ENCODE measurements around the gene PKNOX2. TPM values are rescaled to one million over a fixed set of nuclear protein-coding genes. Genes with fewer than 3 reads are reported as not detected.

PKNOX2 gene
- total RNA-seq, 1 donor from 2014 or later, result 34.9 TPM

GRCh38 chr11:125124618-125124992, 39.9 kb upstream of the PKNOX2 start:
- Mint-ChIP-seq H3K4me1 (ENCODE audit: low read depth) (peaks cover 25% of the 10 kb centered on the region), H3K27me3 (ENCODE audit: low read depth) (no peaks in the 10 kb centered on the region), H3K27ac (ENCODE audit: unreplicated experiment) (no peak overlapping the region), H3K36me3 (ENCODE audit: low read depth) (no peaks in the 10 kb centered on the region), H3K9me3 (ENCODE audit: low read depth) (no peaks in the 10 kb centered on the region), H3K4me3 (ENCODE audit: unreplicated experiment) (no peak overlapping the region)
- TF ChIP-seq CTCF (IDR thresholded peaks at IDR 0.05), result no peak
- no peak for DNase-seq (ENCODE audit: low spot score)

GRCh38 chr11:125128450-125128849, 36.1 kb upstream of the PKNOX2 start:
- Mint-ChIP-seq H3K4me1 (ENCODE audit: low read depth) (peaks cover 46% of the 10 kb centered on the region), H3K9me3 (ENCODE audit: low read depth) (no peaks in the 10 kb centered on the region), H3K27me3 (ENCODE audit: low read depth) (no peaks in the 10 kb centered on the region)

GRCh38 chr11:125129316-125129993, 35.1 kb upstream of the PKNOX2 start:
- no peaks in the 10 kb centered on the region for H3K9me3 Mint-ChIP-seq (ENCODE audit: low read depth)
- peak overlapping the region; percentile 97 for H3K27ac Mint-ChIP-seq (ENCODE audit: unreplicated experiment)
- peaks cover 46% of the 10 kb centered on the region for H3K4me1 Mint-ChIP-seq (ENCODE audit: low read depth)
- no peak for TF ChIP-seq CTCF (IDR thresholded peaks at IDR 0.05)
- DNase-seq (ENCODE audit: low spot score), result no peak
- no peaks in the 10 kb centered on the region for H3K36me3 Mint-ChIP-seq (ENCODE audit: low read depth)
- no peaks in the 10 kb centered on the region for H3K27me3 Mint-ChIP-seq (ENCODE audit: low read depth)
- H3K4me3 Mint-ChIP-seq (ENCODE audit: unreplicated experiment), result peak overlapping the region; percentile 45

More at GRCh38 chr11:125128450-125128849, 36.1 kb upstream of the PKNOX2 start:
- Mint-ChIP-seq H3K36me3 (ENCODE audit: low read depth) (no peaks in the 10 kb centered on the region), H3K27ac (ENCODE audit: unreplicated experiment) (peak overlapping the region; percentile 97), H3K4me3 (ENCODE audit: unreplicated experiment) (peak overlapping the region; percentile 45)
- TF ChIP-seq CTCF (IDR thresholded peaks at IDR 0.05), result no peak
- no peak for DNase-seq (ENCODE audit: low spot score)

GRCh38 chr11:125132071-125132470, 32.5 kb upstream of the PKNOX2 start:
- no peak for DNase-seq (ENCODE audit: low spot score)
- Mint-ChIP-seq H3K27ac (ENCODE audit: unreplicated experiment) (peak overlapping the region; percentile 30), H3K4me3 (ENCODE audit: unreplicated experiment) (no peak overlapping the region), H3K36me3 (ENCODE audit: low read depth) (no peaks in the 10 kb centered on the region), H3K9me3 (ENCODE audit: low read depth) (no peaks in the 10 kb centered on the region), H3K4me1 (ENCODE audit: low read depth) (peaks cover 46% of the 10 kb centered on the region), H3K27me3 (ENCODE audit: low read depth) (no peaks in the 10 kb centered on the region)
- TF ChIP-seq CTCF (IDR thresholded peaks at IDR 0.05), result no peak

GRCh38 chr11:125132596-125132995, 32.0 kb upstream of the PKNOX2 start:
- peaks cover 42% of the 10 kb centered on the region for H3K4me1 Mint-ChIP-seq (ENCODE audit: low read depth)
- no peaks in the 10 kb centered on the region for H3K36me3 Mint-ChIP-seq (ENCODE audit: low read depth)
- H3K4me3 Mint-ChIP-seq (ENCODE audit: unreplicated experiment), result no peak overlapping the region
- H3K9me3 Mint-ChIP-seq (ENCODE audit: low read depth), result no peaks in the 10 kb centered on the region
- peak; percentile 46 for TF ChIP-seq CTCF (IDR thresholded peaks at IDR 0.05)
- DNase-seq (ENCODE audit: low spot score), result no peak
- H3K27me3 Mint-ChIP-seq (ENCODE audit: low read depth), result no peaks in the 10 kb centered on the region
- peak overlapping the region; percentile 78 for H3K27ac Mint-ChIP-seq (ENCODE audit: unreplicated experiment)
